CD8-positive, alpha-beta memory T cell (primary cell): ENCODE measurements around the gene METTL25. TPM values are rescaled to one million over a fixed set of nuclear protein-coding genes. Genes with fewer than 3 reads are reported as not detected.

Source experiments
- CTCF ChIA-PET: fragments of 350-600 bp; sonication (Branson Sonifier 250); formaldehyde crosslinking; loops from one replicate; lab custom pipeline; 2021; ENCODE audit warnings: antibody characterized with exemption; lab: Charles Lee
- POLR2A ChIA-PET: fragments of 350-600 bp; sonication (Branson Sonifier 250); formaldehyde crosslinking; loops from one replicate; lab custom pipeline; 2021; ENCODE audit warnings: antibody characterized with exemption; lab: Charles Lee
- DNase-seq, 5 donors: peaks; one replicate each; pipeline versions ENCODE4 v3.0.0 to v3.0.0-alpha.2; 2020 to 2022; ENCODE audit warnings: mixed read lengths in 1 of 5
- H3K27ac ChIP-seq: one replicate; pipeline ENCODE4 v1.7.0; 2013; ENCODE audit warnings: low read depth, mild to moderate bottlenecking, low read length, moderate library complexity
- H3K27me3 ChIP-seq: 2 replicates; pipeline ENCODE4 v1.7.0; 2013; ENCODE audit warnings: low read length, mild to moderate bottlenecking; ENCODE audit not compliant: insufficient read depth, poor library complexity, severe bottlenecking
- H3K36me3 ChIP-seq: 2 replicates; pipeline ENCODE4 v1.7.0; 2013; ENCODE audit warnings: mild to moderate bottlenecking, low read length, moderate library complexity; ENCODE audit not compliant: insufficient read depth
- H3K4me1 ChIP-seq: 2 replicates; pipeline ENCODE4 v1.7.0; 2013; ENCODE audit warnings: mild to moderate bottlenecking, low read length, moderate library complexity; ENCODE audit not compliant: insufficient read depth
- H3K4me3 ChIP-seq: 2 replicates; pipeline ENCODE4 v1.7.0; 2013; ENCODE audit warnings: mild to moderate bottlenecking, low read length
- H3K9me3 ChIP-seq: 2 replicates; pipeline ENCODE4 v1.7.0; 2013; ENCODE audit warnings: mild to moderate bottlenecking, low read length
- H3K27ac Mint-ChIP-seq, 8 donors: one replicate each; pipeline ENCODE4 v1.8.0; 2020 to 2021; ENCODE audit warnings: mixed read lengths in 8 of 8, mild to moderate bottlenecking in 6 of 8, inconsistent platforms in 3 of 8, moderate library complexity in 3 of 8
- H3K27me3 Mint-ChIP-seq, 2 donors: one replicate each; pipeline ENCODE4 v1.8.0; 2020 to 2021; ENCODE audit warnings: mixed read lengths in 2 of 2, mild to moderate bottlenecking in 1 of 2, moderate library complexity in 1 of 2
- H3K36me3 Mint-ChIP-seq, 3 donors: one replicate each; pipeline ENCODE4 v1.8.0; 2020 to 2021; ENCODE audit warnings: mixed read lengths in 3 of 3, inconsistent platforms in 1 of 3, mild to moderate bottlenecking in 1 of 3
- H3K4me1 Mint-ChIP-seq, 3 donors: one replicate each; pipeline ENCODE4 v1.8.0; 2020 to 2021; ENCODE audit warnings: mixed read lengths in 3 of 3, inconsistent platforms in 1 of 3, mild to moderate bottlenecking in 1 of 3
- H3K4me3 Mint-ChIP-seq, 7 donors: one replicate each; pipeline ENCODE4 v1.8.0; 2020 to 2021; ENCODE audit warnings: mixed read lengths in 7 of 7, mild to moderate bottlenecking in 6 of 7, moderate library complexity in 4 of 7, inconsistent platforms in 2 of 7
- H3K9me3 Mint-ChIP-seq, 5 donors: one replicate each; pipeline ENCODE4 v1.8.0; 2020 to 2022; ENCODE audit warnings: mixed read lengths in 5 of 5, mild to moderate bottlenecking in 3 of 5, moderate library complexity in 2 of 5, inconsistent platforms in 1 of 5
- polyA plus RNA-seq: library from polyadenylated mRNA; unstranded; fragments of 300-500 nt; fragmentation: Illumina TruSeq; gene quantifications from one replicate; pipeline ENCODE4 v1.2.3, GENCODE V29; 2021
- total RNA-seq, 2 experiments: library from RNA; stranded (reverse); gene quantifications; one replicate each; pipeline ENCODE4 v1.2.3, GENCODE V29; 2021

The METTL25 gene
- total and polyA plus RNA-seq, 3 experiments from 2014 or later, result 7.4 to 11.0 (median 8.4) TPM

- H3K27ac Mint-ChIP-seq, result no peak overlapping the region
- peaks cover 6 to 23% (median 13%) of the 10 kb centered on the region in 3 donors for H3K36me3 Mint-ChIP-seq
- ChIA-PET POLR2A (no interaction called here), CTCF (interaction anchor here (2.4 kb wide), 1 partner anchor 8 kb away, joined by 11 read pairs; the partner anchor contains the start of genes CCDC59 and METTL25)
- DNase-seq, result no peak
- peaks cover 14 to 33% (median 23%) of the 10 kb centered on the region in 3 donors for H3K4me1 Mint-ChIP-seq
- Histone ChIP-seq H3K9me3 (no peaks in the 10 kb centered on the region), H3K36me3 (no peaks in the 10 kb centered on the region), H3K27ac (no peak overlapping the region), H3K4me1 (no peaks in the 10 kb centered on the region), H3K27me3 (no peaks in the 10 kb centered on the region), H3K4me3 (no peak overlapping the region)
- no peak overlapping the region for H3K4me3 Mint-ChIP-seq
- no peaks in the 10 kb centered on the region for H3K9me3 Mint-ChIP-seq
- H3K27me3 Mint-ChIP-seq, result no peaks in the 10 kb centered on the region
These were observed 7.9 kb downstream of the METTL25 start for GRCh38 chr12:82366197-82366596.

- Histone ChIP-seq H3K4me1 (no peaks in the 10 kb centered on the region), H3K27ac (no peak overlapping the region), H3K36me3 (no peaks in the 10 kb centered on the region), H3K9me3 (no peaks in the 10 kb centered on the region), H3K4me3 (no peak overlapping the region), H3K27me3 (no peaks in the 10 kb centered on the region)
- peaks cover 19 to 51% (median 41%) of the 10 kb centered on the region in 3 donors for H3K36me3 Mint-ChIP-seq
- ChIA-PET POLR2A (no interaction called here), CTCF (no interaction called here)
- no peak for DNase-seq
- H3K27ac Mint-ChIP-seq, result no peak overlapping the region
- H3K4me1 Mint-ChIP-seq, result peaks cover 0 to 5% (median 0%) of the 10 kb centered on the region in 3 donors
- no peaks in the 10 kb centered on the region for H3K27me3 Mint-ChIP-seq
- H3K9me3 Mint-ChIP-seq, result peaks cover 0 to 12% (median 3%) of the 10 kb centered on the region in 5 donors
- H3K4me3 Mint-ChIP-seq, result no peak overlapping the region
These were observed 16.9 kb downstream of the METTL25 start for GRCh38 chr12:82375201-82375600.

GRCh38 chr12:82378997-82379396, 20.7 kb downstream of the METTL25 start:
- Histone ChIP-seq H3K27me3 (no peaks in the 10 kb centered on the region), H3K4me1 (no peaks in the 10 kb centered on the region), H3K4me3 (no peak overlapping the region), H3K9me3 (no peaks in the 10 kb centered on the region), H3K27ac (no peak overlapping the region), H3K36me3 (no peaks in the 10 kb centered on the region)
- Mint-ChIP-seq H3K9me3 (peaks cover 0 to 9% (median 2%) of the 10 kb centered on the region in 5 donors), H3K27ac (no peak overlapping the region), H3K4me3 (no peak overlapping the region), H3K36me3 (peaks cover 5 to 18% (median 17%) of the 10 kb centered on the region in 3 donors), H3K27me3 (no peaks in the 10 kb centered on the region), H3K4me1 (peaks cover 0 to 5% (median 2%) of the 10 kb centered on the region in 3 donors)
- ChIA-PET POLR2A (no interaction called here), CTCF (no interaction called here)
- no peak for DNase-seq

- Mint-ChIP-seq H3K36me3 (peaks cover 0 to 19% (median 3%) of the 10 kb centered on the region in 3 donors), H3K9me3 (no peaks in the 10 kb centered on the region), H3K4me1 (peaks cover 0 to 2% (median 0%) of the 10 kb centered on the region in 3 donors), H3K27ac (no peak overlapping the region), H3K4me3 (no peak overlapping the region), H3K27me3 (no peaks in the 10 kb centered on the region)
- Histone ChIP-seq H3K4me3 (no peak overlapping the region), H3K4me1 (no peaks in the 10 kb centered on the region), H3K27ac (no peak overlapping the region), H3K9me3 (no peaks in the 10 kb centered on the region), H3K27me3 (no peaks in the 10 kb centered on the region), H3K36me3 (no peaks in the 10 kb centered on the region)
- no peak for DNase-seq
- ChIA-PET CTCF (no interaction called here), POLR2A (no interaction called here)
These were observed 25.7 kb downstream of the METTL25 start for GRCh38 chr12:82383930-82384552.

- POLR2A ChIA-PET, result no interaction called here
- CTCF ChIA-PET, result no interaction called here
- no peak overlapping the region for H3K4me3 Mint-ChIP-seq
These were observed 40.5 kb downstream of the METTL25 start for GRCh38 chr12:82398879-82399278.

GRCh38 chr12:82400819-82401218, 42.5 kb downstream of the METTL25 start:
- no peak overlapping the region for H3K4me3 ChIP-seq
- H3K27ac ChIP-seq, result no peak overlapping the region
- H3K9me3 Mint-ChIP-seq, result no peaks in the 10 kb centered on the region
- H3K27me3 Mint-ChIP-seq, result no peaks in the 10 kb centered on the region
- no peaks in the 10 kb centered on the region for H3K4me1 Mint-ChIP-seq
- H3K36me3 Mint-ChIP-seq, result peaks cover 7 to 31% (median 13%) of the 10 kb centered on the region in 3 donors
- POLR2A ChIA-PET, result no interaction called here
- H3K27ac Mint-ChIP-seq, result no peak overlapping the region
- no peak overlapping the region for H3K4me3 Mint-ChIP-seq
- H3K9me3 ChIP-seq, result no peaks in the 10 kb centered on the region
- no peaks in the 10 kb centered on the region for H3K4me1 ChIP-seq
- no peak for DNase-seq
- CTCF ChIA-PET, result no interaction called here
- H3K27me3 ChIP-seq, result no peaks in the 10 kb centered on the region
- H3K36me3 ChIP-seq, result peaks cover 4% of the 10 kb centered on the region

More at GRCh38 chr12:82398879-82399278, 40.5 kb downstream of the METTL25 start:
- Histone ChIP-seq H3K27me3 (no peaks in the 10 kb centered on the region), H3K36me3 (peaks cover 4% of the 10 kb centered on the region), H3K4me3 (no peak overlapping the region), H3K4me1 (no peaks in the 10 kb centered on the region), H3K27ac (no peak overlapping the region), H3K9me3 (no peaks in the 10 kb centered on the region)
- Mint-ChIP-seq H3K27me3 (no peaks in the 10 kb centered on the region), H3K4me1 (no peaks in the 10 kb centered on the region), H3K36me3 (peaks cover 12 to 37% (median 19%) of the 10 kb centered on the region in 3 donors), H3K9me3 (no peaks in the 10 kb centered on the region), H3K27ac (no peak overlapping the region)
- DNase-seq, result no peak

GRCh38 chr12:82406651-82407050, 48.3 kb downstream of the METTL25 start:
- Mint-ChIP-seq H3K27ac (peak overlapping the region in 1 of 8 donors; percentile 57), H3K4me3 (no peak overlapping the region), H3K4me1 (no peaks in the 10 kb centered on the region), H3K9me3 (no peaks in the 10 kb centered on the region), H3K27me3 (no peaks in the 10 kb centered on the region), H3K36me3 (peaks cover 15 to 35% (median 22%) of the 10 kb centered on the region in 3 donors)
- Histone ChIP-seq H3K9me3 (no peaks in the 10 kb centered on the region), H3K4me1 (no peaks in the 10 kb centered on the region), H3K27me3 (no peaks in the 10 kb centered on the region), H3K36me3 (no peaks in the 10 kb centered on the region), H3K27ac (no peak overlapping the region), H3K4me3 (no peak overlapping the region)
- ChIA-PET CTCF (no interaction called here), POLR2A (no interaction called here)
- no peak for DNase-seq

- no peak overlapping the region for H3K27ac ChIP-seq
- Mint-ChIP-seq H3K4me1 (no peaks in the 10 kb centered on the region), H3K9me3 (no peaks in the 10 kb centered on the region), H3K4me3 (no peak overlapping the region), H3K27ac (no peak overlapping the region), H3K27me3 (no peaks in the 10 kb centered on the region), H3K36me3 (peaks cover 15 to 35% (median 22%) of the 10 kb centered on the region in 3 donors)
- H3K4me3 ChIP-seq, result no peak overlapping the region
- DNase-seq, result no peak
- H3K36me3 ChIP-seq, result no peaks in the 10 kb centered on the region
- CTCF ChIA-PET, result no interaction called here
- no peaks in the 10 kb centered on the region for H3K27me3 ChIP-seq
- H3K4me1 ChIP-seq, result no peaks in the 10 kb centered on the region
- POLR2A ChIA-PET, result no interaction called here
- H3K9me3 ChIP-seq, result no peaks in the 10 kb centered on the region
These were observed 49.2 kb downstream of the METTL25 start for GRCh38 chr12:82407481-82407880.
